NCI-H510A treated with DMSO at 0.1 percent for 48 hours (cell line): ENCODE measurements around the gene EGLN3.

Experiments used
- DNase-seq: peaks from one replicate; lab custom pipeline; 2025; lab: John Stamatoyannopoulos, UW

The EGLN3 gene

DNA sequence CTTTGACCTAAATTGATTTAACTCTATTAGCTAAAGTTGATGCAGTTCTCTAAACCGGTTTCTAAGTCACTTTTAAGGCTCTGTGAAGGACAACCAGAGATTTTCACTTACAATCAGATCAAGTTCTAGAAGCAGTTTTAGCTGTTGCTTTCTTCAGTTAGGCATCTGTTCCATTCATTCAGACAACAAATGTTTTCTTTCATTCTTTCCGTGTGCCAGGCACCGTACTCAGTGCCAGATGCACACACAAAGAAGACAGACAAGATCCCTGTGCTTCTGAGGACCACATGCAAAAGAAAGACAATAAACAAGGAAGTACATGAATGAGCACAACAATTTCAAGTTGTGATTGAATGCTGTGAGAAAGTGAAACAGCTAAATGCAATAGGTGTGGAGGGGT is 11.1 kb upstream of the EGLN3 start:
- DNase-seq: no peak

DNA sequence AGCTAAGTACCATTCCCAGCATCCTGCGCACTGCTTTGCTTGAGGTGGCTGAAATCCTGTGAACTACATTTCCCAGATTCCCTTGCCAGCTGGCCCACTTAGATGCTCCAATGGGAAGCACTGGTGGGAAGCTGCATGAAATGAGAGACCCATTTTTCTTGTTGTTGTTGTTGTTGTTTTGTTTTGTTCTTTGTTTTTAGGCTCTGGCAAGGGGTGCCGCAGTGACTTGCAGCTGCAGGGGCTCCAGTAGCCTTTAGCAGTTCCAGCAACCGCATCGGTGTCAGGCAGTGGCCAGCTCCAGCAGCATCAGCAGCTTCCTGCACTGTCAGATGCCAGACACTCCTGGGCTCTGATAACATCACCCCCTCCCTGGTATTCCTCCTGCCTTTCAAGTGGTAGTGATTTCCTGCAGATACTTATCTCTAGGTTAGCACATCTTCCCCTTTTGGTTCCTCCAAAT is 8.8 kb upstream of the EGLN3 start:
- no peak for DNase-seq

DNA sequence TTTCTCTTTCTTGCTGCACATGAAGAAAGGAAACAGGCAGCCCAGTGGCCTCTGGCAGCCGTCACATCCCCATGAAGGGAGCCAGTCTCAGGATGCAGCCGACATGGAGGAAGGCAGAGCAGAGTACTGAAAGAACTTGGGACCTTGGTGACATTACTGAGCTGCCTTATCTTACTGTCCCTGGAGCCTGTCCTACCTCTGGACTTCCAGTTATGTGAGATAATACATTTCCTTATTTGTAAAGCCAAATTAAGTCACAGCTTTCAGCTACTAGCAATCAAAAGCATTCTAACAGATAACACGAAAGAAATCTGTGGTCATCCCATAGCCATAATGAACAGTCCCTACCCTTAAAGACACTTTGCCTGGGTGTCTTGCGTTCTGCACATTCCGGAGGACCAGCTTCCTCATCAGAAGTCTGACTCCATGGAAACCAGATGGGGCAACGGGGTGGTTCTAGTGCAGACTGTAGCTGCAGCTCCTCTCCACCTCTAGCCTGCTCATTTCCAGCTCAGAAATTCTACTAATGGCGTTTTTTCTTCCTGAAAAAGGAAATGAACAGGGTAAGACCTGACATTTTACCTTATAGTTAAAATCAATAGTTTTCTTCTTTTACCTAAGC is 7.8 kb upstream of the EGLN3 start:
- DNase-seq: no peak

DNA sequence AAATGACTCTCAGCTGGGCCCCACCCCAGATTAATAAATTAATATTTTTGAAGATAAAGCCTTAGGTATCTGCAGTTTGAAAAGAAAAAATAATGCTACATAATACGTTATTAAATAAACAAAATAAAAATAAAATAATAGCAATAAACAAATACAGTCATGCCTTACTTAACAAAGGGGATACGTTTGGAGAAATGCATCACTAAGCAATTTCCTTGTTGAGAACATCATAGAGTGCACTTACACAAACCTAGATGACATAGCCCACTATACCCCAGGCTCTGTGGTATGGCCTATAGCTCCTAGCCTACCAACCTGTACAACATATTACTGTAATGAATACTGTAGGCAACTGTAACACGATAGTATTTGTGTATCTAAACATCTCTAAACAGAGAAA is 7.1 kb upstream of the EGLN3 start:
- DNase-seq: no peak

DNA sequence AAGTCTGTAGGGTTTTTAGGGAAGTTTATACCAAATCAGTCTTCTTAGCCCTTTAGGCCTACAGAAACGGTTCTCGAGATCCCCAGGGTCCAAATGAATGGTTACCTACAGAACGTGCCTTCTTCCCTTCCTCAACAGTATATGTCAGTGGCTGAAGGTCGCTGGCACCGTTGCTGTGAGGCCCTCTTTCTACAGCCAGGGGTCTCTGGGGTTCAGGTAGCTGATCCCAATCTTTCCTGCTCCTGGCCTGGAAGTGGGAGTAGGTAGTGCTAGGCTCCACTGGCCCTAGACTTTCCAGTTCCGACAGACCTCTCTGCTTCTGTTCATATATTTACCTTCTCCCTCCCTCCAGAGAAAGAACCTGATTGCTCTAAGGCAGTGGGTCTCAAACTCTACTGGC is 6.4 kb upstream of the EGLN3 start:
- DNase-seq: no peak

DNA sequence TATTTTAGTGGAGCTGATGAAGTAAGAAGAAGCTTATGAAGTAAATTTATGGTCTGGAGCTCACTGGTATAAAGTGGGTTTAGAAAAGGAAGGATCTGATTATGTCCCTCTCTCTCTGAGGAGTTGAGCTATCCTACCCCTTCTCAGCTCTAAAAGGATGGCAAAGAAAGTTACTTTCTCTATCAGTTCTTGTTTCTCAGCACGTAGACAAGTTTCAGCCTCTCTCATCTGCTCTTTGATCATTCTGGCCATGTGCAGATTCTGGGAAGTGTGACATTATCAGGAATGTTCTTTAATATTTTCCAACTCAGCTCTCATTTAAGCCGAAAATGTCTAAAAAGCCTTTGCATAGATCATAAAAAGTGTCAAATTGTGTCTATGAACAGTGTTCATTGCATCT is 5.8 kb upstream of the EGLN3 start:
- DNase-seq: no peak

DNA sequence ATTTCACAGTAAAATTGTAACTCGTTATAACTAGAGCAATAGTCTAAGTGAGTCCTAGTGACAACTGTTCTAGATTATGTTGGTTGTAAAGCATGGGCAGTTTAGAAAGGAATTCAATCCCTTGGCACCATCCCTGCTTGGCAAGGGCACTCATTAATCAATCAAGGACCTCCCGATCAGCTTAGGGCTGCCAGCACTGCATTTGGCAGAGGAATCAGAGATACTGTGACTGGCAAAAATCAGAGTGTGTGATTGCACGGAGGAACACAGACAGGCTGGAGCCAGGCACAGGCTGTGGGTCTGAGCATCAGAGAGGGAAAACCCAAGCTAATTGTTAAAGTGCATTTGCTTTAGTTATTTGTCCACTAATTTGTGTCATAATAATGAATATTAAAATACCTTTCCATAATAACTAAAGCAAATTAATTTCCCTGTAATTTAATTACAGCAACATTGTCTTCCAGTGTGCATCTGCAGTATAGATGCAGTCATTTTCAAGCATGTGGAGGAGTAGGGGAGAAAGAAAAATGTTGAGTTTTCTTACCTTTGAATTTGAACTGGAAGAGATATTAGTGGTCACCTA is 3.2 kb upstream of the EGLN3 start:
- DNase-seq: no peak

DNA sequence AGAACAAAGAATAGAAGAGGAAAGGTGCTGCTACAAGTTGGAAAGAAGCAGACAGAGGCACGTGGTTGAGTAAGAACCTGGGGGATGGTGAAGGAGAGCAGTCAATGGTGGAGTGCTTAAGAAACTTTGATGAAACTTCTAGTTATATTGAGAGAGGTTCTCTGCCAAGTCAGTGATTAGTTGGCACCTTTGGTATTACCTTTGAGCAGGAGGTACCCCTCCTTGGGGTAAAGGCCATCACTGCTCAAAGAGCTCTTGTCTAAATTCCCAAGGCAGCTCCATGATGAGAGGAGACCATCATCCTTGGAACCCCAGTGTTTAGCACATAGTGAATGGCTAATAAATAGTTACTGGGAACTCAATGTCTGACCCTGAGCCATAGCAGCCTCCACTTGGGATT is 1.7 kb upstream of the EGLN3 start:
- DNase-seq: no peak

DNA sequence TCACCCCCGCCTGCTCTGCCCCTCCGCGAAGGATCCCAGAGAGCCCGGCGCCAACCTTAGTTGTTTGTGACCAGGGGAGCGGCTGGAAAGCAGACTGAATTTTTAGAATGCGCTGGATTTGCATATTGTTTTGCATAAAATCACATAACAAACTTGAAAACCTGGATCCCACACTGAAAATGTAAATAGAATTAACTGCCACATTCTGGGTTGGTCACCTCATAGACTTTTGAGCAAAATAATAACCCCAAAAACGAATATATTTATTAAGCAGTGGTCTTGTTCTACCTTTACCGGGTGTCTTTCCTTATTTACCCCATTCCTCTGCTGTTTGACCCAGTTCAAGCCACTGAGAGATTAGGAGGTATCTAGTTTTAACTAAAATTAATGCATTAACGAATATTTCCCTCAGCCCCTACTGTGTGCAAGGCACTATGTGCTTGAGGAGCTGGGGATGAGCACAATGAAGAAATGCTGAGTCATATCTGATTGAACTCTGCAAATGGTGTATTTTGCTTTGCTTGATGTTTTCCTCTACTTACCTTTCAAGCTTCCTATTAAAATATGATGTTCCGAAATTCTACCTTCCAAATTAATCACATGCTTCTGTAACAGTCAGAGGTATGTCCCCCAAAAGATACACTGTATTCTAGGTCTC is 438 bp upstream of the EGLN3 start:
- DNase-seq: no peak

DNA sequence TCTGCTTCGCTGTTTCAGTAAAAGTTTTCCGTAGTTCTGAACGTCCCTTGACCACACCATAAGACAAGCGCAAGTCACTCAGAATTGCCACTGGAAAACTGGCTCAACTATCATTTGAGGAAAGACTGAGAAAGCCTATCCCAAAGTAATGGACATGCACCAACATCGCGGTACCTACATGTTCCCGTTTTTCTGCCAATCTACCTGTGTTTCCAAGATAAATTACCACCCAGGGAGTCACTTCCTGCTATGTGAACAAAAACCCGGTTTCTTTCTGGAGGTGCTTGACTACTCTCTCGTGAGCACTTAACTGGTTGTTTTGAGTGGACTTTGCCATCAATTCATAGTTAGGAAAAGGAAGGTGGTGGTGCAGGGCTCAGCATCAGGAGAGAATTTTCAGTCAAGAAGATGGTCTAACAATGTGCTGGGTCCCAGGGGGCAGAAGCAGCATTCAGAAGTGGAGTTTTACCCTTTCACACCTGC is 1.4 kb downstream of the EGLN3 start:
- DNase-seq: no peak

DNA sequence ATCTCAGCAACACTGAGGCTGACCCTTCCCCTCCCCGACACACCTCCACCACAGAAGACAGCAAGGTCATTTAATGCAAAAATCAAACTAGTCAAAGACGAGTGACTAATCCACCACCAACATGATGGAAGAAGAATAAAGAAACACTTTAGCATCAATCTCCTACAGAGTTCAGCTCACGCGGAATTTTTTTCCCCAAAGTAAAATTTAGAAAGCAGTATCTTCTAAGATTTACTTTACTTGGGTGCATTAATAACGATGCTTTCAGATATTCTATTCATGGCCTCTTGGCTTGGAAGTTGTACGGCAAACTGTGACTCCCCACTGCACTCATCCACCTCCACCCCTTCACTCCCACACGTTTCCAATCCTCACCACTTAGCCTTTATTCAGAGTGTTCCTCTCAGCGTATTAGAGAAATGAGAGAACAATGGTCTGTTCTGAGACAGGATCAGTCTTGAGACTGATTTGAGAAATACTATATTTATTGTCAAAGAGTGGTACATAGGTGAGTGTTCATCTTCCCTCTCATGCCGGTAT is 1.9 kb downstream of the EGLN3 start:
- no peak for DNase-seq

DNA sequence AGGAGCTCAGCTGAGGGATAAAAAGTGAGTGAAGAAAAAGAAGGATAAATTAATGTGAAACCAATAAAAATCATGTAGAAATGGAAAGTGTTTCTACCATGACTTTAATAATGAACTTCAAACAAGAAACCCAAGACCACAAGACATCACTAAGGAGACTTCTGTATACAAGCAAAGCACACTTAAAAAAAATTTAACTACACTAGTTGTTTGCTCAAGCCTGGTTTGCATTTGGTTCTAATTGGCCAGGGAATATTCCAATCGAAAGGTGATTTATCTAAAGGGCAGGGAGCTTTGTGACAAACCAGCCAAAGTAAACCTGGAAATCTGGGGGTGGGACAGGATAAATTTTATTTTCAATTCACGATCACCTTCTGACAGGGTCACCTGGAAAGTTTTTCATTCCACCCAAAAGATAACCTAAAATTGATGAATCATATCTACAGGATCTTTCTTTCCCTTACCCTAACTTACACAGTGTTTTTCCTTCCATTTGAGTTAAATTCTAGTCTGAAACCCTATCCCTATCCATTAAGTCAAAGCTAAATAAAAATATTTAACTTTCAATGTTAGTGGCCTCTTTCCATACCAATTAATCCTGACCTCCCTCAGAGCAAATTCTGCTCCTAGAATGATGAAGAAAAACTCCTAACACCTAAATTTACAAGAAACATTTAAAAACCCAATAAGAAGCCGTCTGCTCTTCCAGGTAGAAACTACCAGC is 2.6 kb downstream of the EGLN3 start:
- peak; percentile 18 for DNase-seq

DNA sequence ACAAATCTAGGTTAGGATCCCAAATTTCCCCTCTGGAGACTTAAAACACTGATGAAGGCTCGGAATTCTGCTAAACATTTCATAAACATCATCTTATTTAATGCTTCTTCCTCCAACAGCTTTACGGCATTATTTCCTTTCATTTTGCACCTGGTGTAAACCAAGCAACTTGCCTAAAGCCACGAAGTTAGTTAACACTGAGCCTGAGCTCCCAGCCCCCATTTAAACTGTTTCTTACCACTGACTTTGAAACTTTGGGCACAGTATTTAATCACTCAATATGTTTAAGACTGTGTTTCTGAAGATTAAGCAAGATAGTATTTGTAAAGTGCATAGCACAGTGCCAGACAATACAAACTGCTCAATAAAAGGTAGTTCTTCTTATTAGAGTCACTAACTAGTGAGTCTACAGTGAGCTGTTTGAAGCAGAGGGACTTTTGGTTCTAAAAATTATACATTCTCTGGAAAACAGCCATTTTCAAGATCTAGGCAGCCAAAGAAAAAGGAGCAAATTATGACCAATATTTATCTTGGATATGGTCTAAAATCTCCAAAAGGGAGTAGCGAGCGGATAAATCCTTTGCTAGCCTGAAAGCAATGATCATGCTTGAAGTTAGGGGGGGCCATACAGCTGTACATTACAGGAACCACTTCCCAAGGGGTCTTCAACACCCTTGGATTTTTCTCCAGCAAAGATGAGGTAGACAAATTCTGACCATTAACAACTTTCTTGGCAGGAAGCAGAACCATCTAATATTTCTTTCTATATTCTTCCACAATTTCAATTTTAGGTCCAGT is 4.0 kb downstream of the EGLN3 start:
- no peak for DNase-seq

DNA sequence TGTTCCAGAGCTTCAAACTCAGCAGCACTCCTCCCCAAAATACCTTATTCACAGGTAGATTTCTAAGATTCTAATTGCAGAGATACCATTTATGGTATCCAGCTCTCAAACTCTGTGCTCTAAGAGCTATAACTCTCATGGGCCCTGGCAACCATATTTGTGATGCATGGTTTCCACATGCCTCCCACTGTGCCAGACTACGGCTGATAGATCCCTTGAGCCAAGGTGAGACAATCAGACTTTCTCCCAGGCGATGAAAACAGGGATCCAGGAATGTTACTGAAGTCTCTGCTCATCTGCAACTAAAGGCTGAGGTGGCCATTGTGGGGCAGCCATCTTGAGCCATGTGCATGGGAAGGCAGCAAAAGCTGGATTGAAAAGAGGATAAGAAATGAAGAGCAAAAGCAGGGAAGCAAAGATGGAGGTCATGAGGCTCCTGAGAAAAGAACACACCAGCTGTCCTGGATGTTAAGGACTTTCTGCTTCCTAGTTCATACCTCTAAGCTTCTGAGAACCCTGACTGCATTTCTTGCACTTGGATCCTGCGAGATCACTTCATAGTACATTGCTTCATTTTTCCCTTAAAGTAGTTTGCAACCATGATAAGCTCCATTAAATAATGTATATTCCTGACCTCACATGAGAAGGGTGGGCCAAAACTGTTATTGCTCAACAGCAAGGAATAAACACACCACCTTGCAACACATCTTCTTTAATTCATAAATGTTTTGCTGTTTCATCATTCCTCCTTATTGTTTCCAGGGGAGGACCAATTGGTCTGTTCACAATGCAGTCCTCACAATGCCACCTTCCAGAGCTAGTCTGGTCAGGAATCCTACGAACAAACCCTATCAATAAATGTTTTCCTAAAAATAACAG is 5.4 kb downstream of the EGLN3 start:
- DNase-seq: no peak

DNA sequence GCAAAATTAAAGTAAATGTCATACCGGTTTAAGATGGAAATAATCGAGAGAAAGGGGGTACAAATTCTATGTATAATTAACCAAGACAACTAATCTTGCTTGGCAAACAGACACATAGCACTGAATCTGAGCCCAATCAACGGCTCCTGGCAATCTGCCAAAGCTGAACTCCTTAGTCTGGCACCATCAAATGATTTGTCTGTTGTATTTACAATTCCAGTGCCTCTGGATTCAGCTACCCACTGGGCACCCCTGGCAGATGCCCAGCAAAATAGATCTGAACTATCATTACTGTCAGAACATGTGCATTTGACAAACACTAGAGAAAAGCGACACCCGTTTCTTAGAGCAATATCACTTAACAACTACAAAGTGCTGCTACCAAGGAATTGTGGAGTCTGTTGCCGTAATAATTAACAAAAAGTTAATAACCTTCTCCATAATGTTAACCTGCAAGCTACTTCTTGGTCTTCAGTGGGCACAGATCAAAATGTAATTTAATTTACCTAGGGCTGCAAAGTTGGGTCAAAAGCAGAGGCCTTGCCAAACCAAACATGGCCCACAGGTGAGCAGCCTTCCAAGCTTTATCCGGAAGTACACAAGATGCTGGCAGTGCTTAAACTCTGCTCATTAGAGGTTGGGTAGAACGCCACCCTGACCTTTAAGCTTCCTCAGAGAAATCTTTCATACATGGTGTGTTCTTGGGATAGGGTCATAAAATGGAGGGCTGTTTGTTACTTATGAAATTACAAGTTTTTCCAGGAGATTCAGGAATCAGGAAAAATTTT is 7.6 kb downstream of the EGLN3 start:
- DNase-seq: peak; percentile 89

DNA sequence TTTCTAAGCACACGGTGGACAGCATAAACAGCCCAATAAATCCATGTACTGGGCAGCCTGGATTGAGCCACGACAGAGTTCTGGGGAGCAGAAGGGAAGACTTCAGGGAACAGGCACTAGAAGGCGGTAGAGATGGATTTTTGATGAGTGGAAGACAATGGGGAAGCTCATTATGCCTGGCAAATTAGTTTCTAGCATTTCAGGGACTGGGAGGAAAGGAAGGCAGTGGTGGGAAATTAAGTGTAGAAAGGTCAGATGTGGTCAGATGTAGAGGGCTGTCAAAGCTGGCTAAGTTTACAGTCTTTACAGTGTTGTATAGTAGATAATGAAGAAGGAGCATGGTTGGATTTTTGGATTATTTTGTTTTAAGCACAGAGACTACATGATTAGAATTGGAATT is 9.2 kb downstream of the EGLN3 start:
- no peak for DNase-seq

DNA sequence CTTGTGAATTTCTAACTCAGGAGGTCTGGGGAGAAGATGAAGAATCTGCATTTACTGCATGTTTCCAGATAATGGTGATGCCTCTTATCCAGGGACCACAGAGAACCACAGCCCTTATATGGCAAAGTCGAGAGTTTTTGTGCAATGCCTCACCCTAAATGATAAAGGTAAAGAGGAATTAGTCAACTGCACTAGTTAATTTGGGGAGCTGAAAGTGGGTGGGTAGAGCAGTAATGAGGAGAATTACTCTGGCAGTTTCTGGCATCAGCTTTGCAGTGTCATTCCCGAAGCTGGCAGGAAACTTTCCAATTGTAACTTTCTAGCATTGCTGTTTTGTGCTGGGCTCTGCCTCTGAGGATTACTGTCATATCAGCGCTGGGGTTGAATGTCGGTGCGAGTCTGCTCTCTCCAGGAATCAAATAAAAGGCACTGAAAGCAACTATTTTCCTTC is 10.3 kb downstream of the EGLN3 start:
- DNase-seq: no peak

DNA sequence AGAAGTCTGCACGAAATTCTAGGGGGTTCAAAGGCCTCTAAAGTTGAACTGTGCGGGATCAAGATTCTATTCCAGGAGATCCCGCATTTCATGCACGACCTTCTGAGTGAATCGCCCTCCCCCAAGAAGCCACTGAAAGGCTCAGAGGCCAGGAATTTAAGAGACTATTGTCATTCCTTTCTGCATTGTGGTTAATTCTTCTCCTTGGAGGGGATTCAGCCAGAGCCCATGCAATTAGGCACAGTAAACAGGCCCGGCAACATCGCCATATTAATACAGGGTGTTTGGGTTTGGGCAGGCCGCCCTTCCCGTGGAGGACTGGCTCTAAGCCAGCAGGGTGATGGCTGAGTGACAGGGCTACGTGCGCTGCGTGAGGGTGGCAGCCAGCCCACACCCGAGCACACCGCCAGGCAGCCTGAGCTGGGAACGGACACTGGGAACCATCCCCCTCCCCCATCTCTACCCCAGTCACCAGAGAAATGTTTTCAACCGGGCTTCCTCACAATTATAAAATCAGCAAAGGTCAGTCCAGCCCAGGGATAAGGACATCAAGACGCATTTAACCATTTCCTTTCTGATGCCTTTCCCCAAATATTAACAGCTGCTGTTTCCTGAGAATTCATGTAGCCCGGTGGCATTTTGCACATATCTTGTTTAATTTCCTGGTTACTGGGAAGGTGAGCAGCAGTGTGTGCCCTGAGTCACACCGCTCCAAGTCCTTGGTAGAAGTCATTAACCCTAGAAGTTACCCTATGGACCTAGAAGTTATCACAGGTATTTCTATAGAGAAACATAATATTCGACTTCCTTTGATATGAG is 12.5 kb downstream of the EGLN3 start:
- DNase-seq: peak; percentile 63

DNA sequence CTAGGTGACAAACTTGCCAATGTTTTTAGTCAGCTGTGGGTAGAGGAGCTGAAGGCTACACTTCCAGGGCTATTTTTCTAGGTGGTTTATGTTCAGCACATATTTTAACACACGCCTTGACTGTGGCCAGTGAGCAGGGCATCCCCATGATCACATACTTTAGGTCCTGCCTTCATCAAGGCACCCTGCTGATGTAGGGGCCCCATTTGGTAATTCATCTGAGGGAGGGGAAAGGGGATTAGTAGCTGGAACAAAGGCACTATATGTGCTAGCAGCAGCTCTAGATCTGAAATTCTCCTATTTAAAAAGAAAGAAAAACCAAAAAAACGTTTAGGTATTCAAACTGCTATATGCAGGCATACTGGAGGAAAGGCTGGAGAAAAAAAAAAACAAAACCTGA is 14.5 kb downstream of the EGLN3 start:
- DNase-seq: no peak
